ENCODE data around the gene MAST3. TPM values are rescaled to one million over a fixed set of nuclear protein-coding genes. Genes with fewer than 3 reads are reported as not detected.

Gene MAST3
- total and polyA plus RNA-seq, 2 of the 8 experiments (the other 6 are each of a cell fraction or from before 2014, with no cell fraction given): 3.4 to 9.0 TPM

DNA sequence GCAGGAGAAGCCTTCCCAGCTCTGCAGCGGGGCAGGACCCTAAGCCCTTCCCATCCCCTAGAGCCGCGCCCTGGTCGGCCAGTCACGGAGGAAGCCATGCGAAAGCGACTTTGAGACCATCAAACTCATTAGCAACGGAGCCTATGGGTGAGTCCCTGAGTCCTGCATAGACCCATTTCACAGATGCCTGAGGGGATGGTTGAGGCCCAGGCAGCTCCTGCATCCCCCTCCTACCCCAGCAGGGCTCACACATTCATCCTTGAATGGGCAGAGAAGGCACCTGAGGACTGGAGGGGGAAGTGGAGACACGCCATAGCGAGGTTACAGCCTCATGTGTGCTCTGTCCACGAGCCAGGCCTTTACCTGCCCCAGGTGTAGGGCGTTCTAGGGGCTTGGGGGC, 31.2 kb downstream of the MAST3 start (continued):
- TF ChIP-seq, protein P1, sequence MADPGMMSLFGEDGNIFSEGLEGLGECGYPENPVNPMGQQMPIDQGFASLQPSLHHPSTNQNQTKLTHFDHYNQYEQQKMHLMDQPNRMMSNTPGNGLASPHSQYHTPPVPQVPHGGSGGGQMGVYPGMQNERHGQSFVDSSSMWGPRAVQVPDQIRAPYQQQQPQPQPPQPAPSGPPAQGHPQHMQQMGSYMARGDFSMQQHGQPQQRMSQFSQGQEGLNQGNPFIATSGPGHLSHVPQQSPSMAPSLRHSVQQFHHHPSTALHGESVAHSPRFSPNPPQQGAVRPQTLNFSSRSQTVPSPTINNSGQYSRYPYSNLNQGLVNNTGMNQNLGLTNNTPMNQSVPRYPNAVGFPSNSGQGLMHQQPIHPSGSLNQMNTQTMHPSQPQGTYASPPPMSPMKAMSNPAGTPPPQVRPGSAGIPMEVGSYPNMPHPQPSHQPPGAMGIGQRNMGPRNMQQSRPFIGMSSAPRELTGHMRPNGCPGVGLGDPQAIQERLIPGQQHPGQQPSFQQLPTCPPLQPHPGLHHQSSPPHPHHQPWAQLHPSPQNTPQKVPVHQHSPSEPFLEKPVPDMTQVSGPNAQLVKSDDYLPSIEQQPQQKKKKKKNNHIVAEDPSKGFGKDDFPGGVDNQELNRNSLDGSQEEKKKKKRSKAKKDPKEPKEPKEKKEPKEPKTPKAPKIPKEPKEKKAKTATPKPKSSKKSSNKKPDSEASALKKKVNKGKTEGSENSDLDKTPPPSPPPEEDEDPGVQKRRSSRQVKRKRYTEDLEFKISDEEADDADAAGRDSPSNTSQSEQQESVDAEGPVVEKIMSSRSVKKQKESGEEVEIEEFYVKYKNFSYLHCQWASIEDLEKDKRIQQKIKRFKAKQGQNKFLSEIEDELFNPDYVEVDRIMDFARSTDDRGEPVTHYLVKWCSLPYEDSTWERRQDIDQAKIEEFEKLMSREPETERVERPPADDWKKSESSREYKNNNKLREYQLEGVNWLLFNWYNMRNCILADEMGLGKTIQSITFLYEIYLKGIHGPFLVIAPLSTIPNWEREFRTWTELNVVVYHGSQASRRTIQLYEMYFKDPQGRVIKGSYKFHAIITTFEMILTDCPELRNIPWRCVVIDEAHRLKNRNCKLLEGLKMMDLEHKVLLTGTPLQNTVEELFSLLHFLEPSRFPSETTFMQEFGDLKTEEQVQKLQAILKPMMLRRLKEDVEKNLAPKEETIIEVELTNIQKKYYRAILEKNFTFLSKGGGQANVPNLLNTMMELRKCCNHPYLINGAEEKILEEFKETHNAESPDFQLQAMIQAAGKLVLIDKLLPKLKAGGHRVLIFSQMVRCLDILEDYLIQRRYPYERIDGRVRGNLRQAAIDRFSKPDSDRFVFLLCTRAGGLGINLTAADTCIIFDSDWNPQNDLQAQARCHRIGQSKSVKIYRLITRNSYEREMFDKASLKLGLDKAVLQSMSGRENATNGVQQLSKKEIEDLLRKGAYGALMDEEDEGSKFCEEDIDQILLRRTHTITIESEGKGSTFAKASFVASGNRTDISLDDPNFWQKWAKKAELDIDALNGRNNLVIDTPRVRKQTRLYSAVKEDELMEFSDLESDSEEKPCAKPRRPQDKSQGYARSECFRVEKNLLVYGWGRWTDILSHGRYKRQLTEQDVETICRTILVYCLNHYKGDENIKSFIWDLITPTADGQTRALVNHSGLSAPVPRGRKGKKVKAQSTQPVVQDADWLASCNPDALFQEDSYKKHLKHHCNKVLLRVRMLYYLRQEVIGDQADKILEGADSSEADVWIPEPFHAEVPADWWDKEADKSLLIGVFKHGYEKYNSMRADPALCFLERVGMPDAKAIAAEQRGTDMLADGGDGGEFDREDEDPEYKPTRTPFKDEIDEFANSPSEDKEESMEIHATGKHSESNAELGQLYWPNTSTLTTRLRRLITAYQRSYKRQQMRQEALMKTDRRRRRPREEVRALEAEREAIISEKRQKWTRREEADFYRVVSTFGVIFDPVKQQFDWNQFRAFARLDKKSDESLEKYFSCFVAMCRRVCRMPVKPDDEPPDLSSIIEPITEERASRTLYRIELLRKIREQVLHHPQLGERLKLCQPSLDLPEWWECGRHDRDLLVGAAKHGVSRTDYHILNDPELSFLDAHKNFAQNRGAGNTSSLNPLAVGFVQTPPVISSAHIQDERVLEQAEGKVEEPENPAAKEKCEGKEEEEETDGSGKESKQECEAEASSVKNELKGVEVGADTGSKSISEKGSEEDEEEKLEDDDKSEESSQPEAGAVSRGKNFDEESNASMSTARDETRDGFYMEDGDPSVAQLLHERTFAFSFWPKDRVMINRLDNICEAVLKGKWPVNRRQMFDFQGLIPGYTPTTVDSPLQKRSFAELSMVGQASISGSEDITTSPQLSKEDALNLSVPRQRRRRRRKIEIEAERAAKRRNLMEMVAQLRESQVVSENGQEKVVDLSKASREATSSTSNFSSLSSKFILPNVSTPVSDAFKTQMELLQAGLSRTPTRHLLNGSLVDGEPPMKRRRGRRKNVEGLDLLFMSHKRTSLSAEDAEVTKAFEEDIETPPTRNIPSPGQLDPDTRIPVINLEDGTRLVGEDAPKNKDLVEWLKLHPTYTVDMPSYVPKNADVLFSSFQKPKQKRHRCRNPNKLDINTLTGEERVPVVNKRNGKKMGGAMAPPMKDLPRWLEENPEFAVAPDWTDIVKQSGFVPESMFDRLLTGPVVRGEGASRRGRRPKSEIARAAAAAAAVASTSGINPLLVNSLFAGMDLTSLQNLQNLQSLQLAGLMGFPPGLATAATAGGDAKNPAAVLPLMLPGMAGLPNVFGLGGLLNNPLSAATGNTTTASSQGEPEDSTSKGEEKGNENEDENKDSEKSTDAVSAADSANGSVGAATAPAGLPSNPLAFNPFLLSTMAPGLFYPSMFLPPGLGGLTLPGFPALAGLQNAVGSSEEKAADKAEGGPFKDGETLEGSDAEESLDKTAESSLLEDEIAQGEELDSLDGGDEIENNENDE (IDR thresholded peaks at IDR 0.05; ENCODE audit: insufficient replicate concordance, low read length): no peak
- TF ChIP-seq, protein P2, sequence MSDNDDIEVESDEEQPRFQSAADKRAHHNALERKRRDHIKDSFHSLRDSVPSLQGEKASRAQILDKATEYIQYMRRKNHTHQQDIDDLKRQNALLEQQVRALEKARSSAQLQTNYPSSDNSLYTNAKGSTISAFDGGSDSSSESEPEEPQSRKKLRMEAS (IDR thresholded peaks at IDR 0.05): no peak
- TF ChIP-seq FOSL1 (IDR thresholded peaks at IDR 0.05; ENCODE audit: insufficient read depth, low read depth, low read length): no peak
- no peak for TF ChIP-seq CHD2 (IDR thresholded peaks at IDR 0.05; ENCODE audit: low read length)
- TF ChIP-seq JUN (IDR thresholded peaks at IDR 0.05; ENCODE audit: low read depth, low read length): no peak
- TF ChIP-seq RBBP5 (IDR thresholded peaks at IDR 0.05; ENCODE audit: borderline replicate concordance, low read depth, low read length): no peak
- no peak for TF ChIP-seq POLR2AphosphoS5 (IDR thresholded peaks at IDR 0.05; ENCODE audit: low read depth, low read length)
- TF ChIP-seq KDM5A (IDR thresholded peaks at IDR 0.05; ENCODE audit: low read length): no peak
- no peak for TF ChIP-seq RFX5 (IDR thresholded peaks at IDR 0.05; ENCODE audit: borderline replicate concordance, low read depth, low read length)
- TF ChIP-seq CHD1 (IDR thresholded peaks at IDR 0.05; ENCODE audit: low read depth, low read length): no peak
- TF ChIP-seq TBP (IDR thresholded peaks at IDR 0.05; ENCODE audit: low read depth, low read length): no peak
- TF ChIP-seq ASH2L (IDR thresholded peaks at IDR 0.05; ENCODE audit: low read length): no peak

All from H1 (cell line).